Large intestine (tissue), 3 donors: Measurements from ENCODE around the gene RNPEP. TPM values are rescaled to one million over a fixed set of nuclear protein-coding genes. Genes with fewer than 3 reads are reported as not detected.

Source experiments
- DNase-seq, 2 donors: peaks; one replicate each; pipeline versions ENCODE4 v3.0.0 to v3.0.0-alpha.2; 2013
- H3K27ac ChIP-seq: one replicate; pipeline ENCODE4 v1.5.1; 2013; ENCODE audit warnings: low read length
- H3K27me3 ChIP-seq: 2 replicates; pipeline ENCODE4 v1.6.1; 2013; ENCODE audit warnings: low read length; ENCODE audit not compliant: control insufficient read depth, insufficient read depth
- H3K36me3 ChIP-seq: 2 replicates; pipeline ENCODE4 v1.6.1; 2013; ENCODE audit warnings: low read length; ENCODE audit not compliant: control insufficient read depth, insufficient read depth
- H3K4me1 ChIP-seq: one replicate; pipeline ENCODE4 v1.6.1; 2013; ENCODE audit warnings: low read length; ENCODE audit not compliant: control insufficient read depth, insufficient read depth
- H3K4me3 ChIP-seq: one replicate; pipeline ENCODE4 v1.5.1; 2013; ENCODE audit warnings: low read length
- H3K9me3 ChIP-seq: one replicate; pipeline ENCODE4 v1.6.1; 2013; ENCODE audit warnings: mild to moderate bottlenecking, low read depth, low read length, moderate library complexity; ENCODE audit not compliant: control insufficient read depth
- WGBS: methylation state at CpG from one replicate; pipeline ENCODE4 v1.1.5; 2013; ENCODE audit warnings: low lambda C conversion rate; ENCODE audit not compliant: insufficient coverage; 5-methylcytosine and 5-hydroxymethylcytosine counted together
- polyA plus RNA-seq: library from polyadenylated mRNA; unstranded; fragments of 120-200 nt; gene quantifications from one replicate; pipeline ENCODE4 v1.2.1, GENCODE V29; 2013

Gene RNPEP
- polyA plus RNA-seq, 1 donor: 55.9 TPM

DNA sequence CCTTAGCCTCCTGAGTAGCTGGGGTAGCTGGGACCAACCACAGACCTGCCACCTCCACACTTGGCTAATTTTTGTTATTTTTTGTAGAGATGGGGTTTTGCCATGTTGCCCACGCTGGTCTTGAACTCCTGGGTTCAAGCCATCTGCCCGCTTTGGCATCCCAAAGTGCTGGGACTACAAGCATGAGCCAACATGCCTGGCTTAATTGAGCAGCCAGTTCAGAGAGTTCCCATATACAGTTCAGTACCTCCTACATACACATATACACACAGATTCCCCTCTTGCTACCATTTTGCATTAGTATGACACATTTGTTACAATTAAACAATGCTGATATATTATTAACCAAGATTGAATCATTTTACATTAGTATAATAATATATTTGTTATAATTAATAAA, 2.9 kb downstream of the RNPEP start:
- H3K4me1 ChIP-seq: peaks cover 5% of the 10 kb centered on the region
- H3K36me3 ChIP-seq: peaks cover 21% of the 10 kb centered on the region
- DNase-seq: no peak
- no peaks in the 10 kb centered on the region for H3K27me3 ChIP-seq
- no CpG with 5 or more reads among the region's 2 CpGs for WGBS
- H3K4me3 ChIP-seq: no peak overlapping the region
- no peaks in the 10 kb centered on the region for H3K9me3 ChIP-seq
- H3K27ac ChIP-seq: no peak overlapping the region

- H3K9me3 ChIP-seq: no peaks in the 10 kb centered on the region
- H3K27ac ChIP-seq: no peak overlapping the region
- no peak for DNase-seq
- no peak overlapping the region for H3K4me3 ChIP-seq
- no peaks in the 10 kb centered on the region for H3K27me3 ChIP-seq
- WGBS: no CpG with 5 or more reads among the region's 7 CpGs
- H3K36me3 ChIP-seq: peaks cover 50% of the 10 kb centered on the region
- no peaks in the 10 kb centered on the region for H3K4me1 ChIP-seq
Measured at GRCh38 chr1:201988601-201989000, 6.2 kb downstream of the RNPEP start.

- Histone ChIP-seq H3K36me3 (peaks cover 59% of the 10 kb centered on the region), H3K9me3 (no peaks in the 10 kb centered on the region), H3K4me1 (no peaks in the 10 kb centered on the region), H3K27ac (no peak overlapping the region), H3K27me3 (no peaks in the 10 kb centered on the region), H3K4me3 (no peak overlapping the region)
- no peak for DNase-seq
- WGBS: no CpG with 5 or more reads among the region's 10 CpGs
Measured at GRCh38 chr1:201989354-201990128, 7.1 kb downstream of the RNPEP start.

- H3K4me3 ChIP-seq: no peak overlapping the region
- H3K4me1 ChIP-seq: no peaks in the 10 kb centered on the region
- H3K9me3 ChIP-seq: no peaks in the 10 kb centered on the region
- WGBS: no CpG with 5 or more reads among the region's 6 CpGs
- no peaks in the 10 kb centered on the region for H3K27me3 ChIP-seq
- peaks cover 60% of the 10 kb centered on the region for H3K36me3 ChIP-seq
- DNase-seq: no peak
- no peak overlapping the region for H3K27ac ChIP-seq
Measured at GRCh38 chr1:201990427-201990826, 8.0 kb downstream of the RNPEP start.

GRCh38 chr1:201999625-202000238, 17.3 kb downstream of the RNPEP start:
- WGBS: no CpG with 5 or more reads among the region's 16 CpGs
- DNase-seq: peak; percentile 47 to 66
- no peak overlapping the region for H3K27ac ChIP-seq
- no peaks in the 10 kb centered on the region for H3K27me3 ChIP-seq
- H3K4me3 ChIP-seq: no peak overlapping the region
- H3K4me1 ChIP-seq: no peaks in the 10 kb centered on the region
- no peaks in the 10 kb centered on the region for H3K9me3 ChIP-seq
- peaks cover 79% of the 10 kb centered on the region for H3K36me3 ChIP-seq

DNA sequence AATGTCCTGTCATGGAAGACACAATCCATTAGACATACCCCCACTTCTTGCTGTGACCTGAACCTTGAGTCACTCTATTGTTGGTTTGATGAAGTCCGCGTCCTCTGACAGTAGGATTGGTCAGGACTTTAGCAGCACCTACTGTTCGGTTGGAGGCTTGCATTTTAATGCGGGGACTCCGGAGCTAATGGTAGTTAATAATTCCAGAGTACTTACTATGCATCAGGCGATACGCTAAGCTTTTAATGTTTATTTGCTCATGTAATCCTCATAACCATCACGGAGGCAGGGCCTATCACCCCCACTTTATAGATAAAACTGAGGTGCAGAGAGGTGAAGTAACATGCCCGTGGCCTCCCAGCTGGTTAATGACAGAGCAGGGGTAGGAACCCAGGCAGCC, 20.1 kb downstream of the RNPEP start:
- DNase-seq: peak; percentile 43 to 71
- H3K36me3 ChIP-seq: peaks cover 75% of the 10 kb centered on the region

GRCh38 chr1:202004711-202005110, 22.3 kb downstream of the RNPEP start:
- peaks cover 61% of the 10 kb centered on the region for H3K36me3 ChIP-seq
- no peak for DNase-seq
- WGBS: 100% methylated on average over 1 of the region's 9 CpGs

More for the DNA sequence above, 20.1 kb downstream of the RNPEP start:
- no peaks in the 10 kb centered on the region for H3K27me3 ChIP-seq
- no peak overlapping the region for H3K4me3 ChIP-seq
- no CpG with 5 or more reads among the region's 9 CpGs for WGBS
- peaks cover 19% of the 10 kb centered on the region for H3K4me1 ChIP-seq
- H3K27ac ChIP-seq: no peak overlapping the region
- no peaks in the 10 kb centered on the region for H3K9me3 ChIP-seq

GRCh38 chr1:202005958-202006357, 23.5 kb downstream of the RNPEP start:
- Histone ChIP-seq H3K4me1 (peaks cover 37% of the 10 kb centered on the region), H3K9me3 (no peaks in the 10 kb centered on the region), H3K4me3 (no peak overlapping the region), H3K27ac (peak overlapping the region; percentile 99), H3K27me3 (no peaks in the 10 kb centered on the region), H3K36me3 (peaks cover 48% of the 10 kb centered on the region)
- DNase-seq: peak; percentile 25 to 52
- WGBS: no CpG with 5 or more reads among the region's 2 CpGs

More at GRCh38 chr1:202004711-202005110, 22.3 kb downstream of the RNPEP start:
- Histone ChIP-seq H3K4me3 (no peak overlapping the region), H3K4me1 (peaks cover 33% of the 10 kb centered on the region), H3K27ac (no peak overlapping the region), H3K27me3 (no peaks in the 10 kb centered on the region), H3K9me3 (no peaks in the 10 kb centered on the region)

DNA sequence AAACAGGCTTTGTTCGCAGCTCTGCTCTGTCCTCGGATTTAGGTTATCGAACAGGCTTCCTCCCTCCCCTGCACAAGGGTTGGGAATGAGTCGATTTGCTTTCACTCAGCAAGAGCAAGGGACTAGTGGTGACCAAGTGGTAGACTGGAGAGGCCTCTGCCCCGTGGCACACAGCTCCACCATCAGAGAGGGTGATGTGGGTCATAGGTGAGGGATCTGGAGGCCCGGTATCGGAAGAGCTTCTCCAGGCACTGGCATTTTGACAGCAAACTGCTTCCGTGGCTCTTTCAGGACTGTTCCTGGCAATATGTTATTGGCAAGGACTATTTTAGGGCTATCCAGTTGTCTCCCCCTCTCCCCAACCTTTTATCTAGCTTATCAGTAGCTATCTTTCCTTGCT, 24.9 kb downstream of the RNPEP start:
- no CpG with 5 or more reads among the region's 8 CpGs for WGBS

GRCh38 chr1:202007805-202008489, 25.5 kb downstream of the RNPEP start:
- no CpG with 5 or more reads among the region's 11 CpGs for WGBS
- Histone ChIP-seq H3K9me3 (no peaks in the 10 kb centered on the region), H3K4me1 (peaks cover 37% of the 10 kb centered on the region), H3K27ac (peak overlapping the region; percentile 99), H3K36me3 (peaks cover 44% of the 10 kb centered on the region), H3K27me3 (no peaks in the 10 kb centered on the region), H3K4me3 (peak overlapping the region; percentile 45)
- DNase-seq: peak; percentile 97 to 98

More for the DNA sequence above, 24.9 kb downstream of the RNPEP start:
- peak in 1 of 2 donors; percentile 65 for DNase-seq
- H3K27me3 ChIP-seq: no peaks in the 10 kb centered on the region
- peaks cover 37% of the 10 kb centered on the region for H3K4me1 ChIP-seq
- peak overlapping the region; percentile 36 for H3K4me3 ChIP-seq
- H3K27ac ChIP-seq: peak overlapping the region; percentile 99
- H3K36me3 ChIP-seq: peaks cover 44% of the 10 kb centered on the region
- H3K9me3 ChIP-seq: no peaks in the 10 kb centered on the region
